ENCODE data around the gene TMEM43.

TMEM43 gene

GRCh38 chr3:14138109-14138877 lies 13.4 kb downstream of the TMEM43 start:
- DNase-seq (ENCODE audit: low read depth in 2 of 2): no peak

GRCh38 chr3:14138878-14139655 lies 14.2 kb downstream of the TMEM43 start:
- DNase-seq (ENCODE audit: low read depth in 2 of 2): no peak

GRCh38 chr3:14139771-14140170 lies 14.9 kb downstream of the TMEM43 start:
- no peak for DNase-seq (ENCODE audit: low read depth in 2 of 2)

- DNase-seq (ENCODE audit: low read depth in 2 of 2): no peak
Measured at GRCh38 chr3:14140668-14141067, 15.8 kb downstream of the TMEM43 start.

GRCh38 chr3:14141144-14141543 lies 16.3 kb downstream of the TMEM43 start:
- no peak for DNase-seq (ENCODE audit: low read depth in 2 of 2)

GRCh38 chr3:14141602-14142341 lies 16.9 kb downstream of the TMEM43 start:
- no peak for DNase-seq (ENCODE audit: low read depth in 2 of 2)

- DNase-seq (ENCODE audit: low read depth in 2 of 2): peak in 1 of 2 donors; percentile 16
Measured at GRCh38 chr3:14142567-14143270, 17.9 kb downstream of the TMEM43 start.

- DNase-seq (ENCODE audit: low read depth in 2 of 2): no peak
Measured at GRCh38 chr3:14143271-14144225, 18.7 kb downstream of the TMEM43 start.

GRCh38 chr3:14144423-14145075 lies 19.7 kb downstream of the TMEM43 start:
- DNase-seq (ENCODE audit: low read depth in 2 of 2): no peak

- no peak for DNase-seq (ENCODE audit: low read depth in 2 of 2)
Measured at GRCh38 chr3:14145236-14145635, 20.4 kb downstream of the TMEM43 start.

- no peak for DNase-seq (ENCODE audit: low read depth in 2 of 2)
Measured at GRCh38 chr3:14145670-14146380, 21.0 kb downstream of the TMEM43 start.

GRCh38 chr3:14146381-14147065 lies 21.7 kb downstream of the TMEM43 start:
- no peak for DNase-seq (ENCODE audit: low read depth in 2 of 2)

GRCh38 chr3:14147066-14147435 lies 22.2 kb downstream of the TMEM43 start:
- no peak for DNase-seq (ENCODE audit: low read depth in 2 of 2)

- no peak for DNase-seq (ENCODE audit: low read depth in 2 of 2)
Measured at GRCh38 chr3:14147617-14148016, 22.8 kb downstream of the TMEM43 start.

GRCh38 chr3:14148041-14148985 lies 23.5 kb downstream of the TMEM43 start:
- no peak for DNase-seq (ENCODE audit: low read depth in 2 of 2)

- DNase-seq (ENCODE audit: low read depth in 2 of 2): no peak
Measured at GRCh38 chr3:14150078-14150477, 25.2 kb downstream of the TMEM43 start.

GRCh38 chr3:14150491-14151230 lies 25.8 kb downstream of the TMEM43 start:
- no peak for DNase-seq (ENCODE audit: low read depth in 2 of 2)

All from activated CD4-positive, alpha-beta T cell treated with anti-CD3 and anti-CD28 coated beads for 24 hours (primary cell).